Upper lobe of left lung (tissue), 6 donors: ENCODE measurements around the gene SLC35F3. TPM values are rescaled to one million over a fixed set of nuclear protein-coding genes. Genes with fewer than 3 reads are reported as not detected.
"Not testable (repeated sequence)": the region's sequence is repeated elsewhere in the genome, so short reads cannot be mapped to it uniquely, and the experiment has no call there.

Source experiments
- ATAC-seq, 2 donors: fragments of 200-7000 bp; cut with Tn5 transposase; one replicate each; pipeline ENCODE4 v1.9.1; 2022; ENCODE audit warnings: mild to moderate bottlenecking in 2 of 2, moderate library complexity in 2 of 2; ENCODE audit not compliant: low FRiP score in 2 of 2
- DNase-seq, 2 donors: peaks; one replicate each; pipeline ENCODE4 v3.0.0-alpha.2; 2019 to 2020
- H3K27ac ChIP-seq, 4 donors: fragments of 200-600 bp; sonication (generic); one replicate each; pipeline ENCODE4 v1.5.1; 2016 to 2019
- H3K27me3 ChIP-seq, 4 donors: fragments of 200-600 bp; sonication (generic); one replicate each; pipeline ENCODE4 v1.5.1; 2017 to 2019
- H3K36me3 ChIP-seq, 4 donors: fragments of 200-600 bp; sonication (generic); one replicate each; pipeline ENCODE4 v1.5.1; 2016 to 2019
- H3K4me1 ChIP-seq, 4 donors: fragments of 200-600 bp; sonication (generic); one replicate each; pipeline ENCODE4 v1.5.1; 2018 to 2019
- H3K4me3 ChIP-seq, 4 donors: fragments of 200-600 bp; sonication (generic); one replicate each; pipeline ENCODE4 v1.5.1; 2017 to 2019; ENCODE audit warnings: mild to moderate bottlenecking in 2 of 4, moderate library complexity in 1 of 4
- H3K9me3 ChIP-seq, 4 donors: fragments of 200-600 bp; sonication (generic); one replicate each; pipeline ENCODE4 v1.5.1; 2018 to 2019
- CTCF ChIP-seq, 6 experiments: fragments of 450-650 bp in 4 of 6; fragments of 200-600 bp in 2 of 6; sonication (generic) in 2 of 6; IDR thresholded peaks; one replicate each; pipeline ENCODE4 v1.5.1; 2016 to 2019; ENCODE audit warnings: antibody characterized with exemption in 6 of 6
- EP300 ChIP-seq, 4 donors: sonication (generic); formaldehyde crosslinking; IDR thresholded peaks; one replicate each; pipeline ENCODE4 v1.5.1; 2017; ENCODE audit warnings: antibody characterized with exemption in 4 of 4, control low read depth in 2 of 4
- POLR2A ChIP-seq, 4 donors: fragments of 450-650 bp; IDR thresholded peaks; one replicate each; pipeline ENCODE4 v1.5.1; 2016 to 2017; ENCODE audit warnings: antibody characterized with exemption in 4 of 4, mild to moderate bottlenecking in 2 of 4
- POLR2AphosphoS5 ChIP-seq, 2 donors: sonication (generic); formaldehyde crosslinking; IDR thresholded peaks; one replicate each; pipeline ENCODE4 v1.5.1; 2017; ENCODE audit warnings: antibody characterized with exemption in 2 of 2
- WGBS, 2 donors: methylation state at CpG; one replicate each; pipeline ENCODE4 v1.1.5; 2017 to 2018; 5-methylcytosine and 5-hydroxymethylcytosine counted together
- total RNA-seq, 6 donors: library from RNA; depleted of rRNA in 4 of 6; stranded (reverse); fragments of >200 nt in 4 of 6; gene quantifications; one replicate each; pipeline versions ENCODE4 v1.1.0 to v1.2.1, GENCODE V29; 2016 to 2021
- donor health status: DM: no; HTN: no; CAD: no; lungs with moderate emphysema.
- donor health status: DM: no; HTN: yes; CAD: no; lungs with severe emphysema.

SLC35F3 gene
- total RNA-seq, 6 donors from 2014 or later, result 0.30 to 1.7 (median 0.40) TPM; not detected in 1

GRCh38 chr1:234356615-234357269, 452.3 kb downstream of the SLC35F3 start:
- peak in 1 of 4 donors; percentile 51 for TF ChIP-seq POLR2A (IDR thresholded peaks at IDR 0.05)
- TF ChIP-seq POLR2AphosphoS5 (IDR thresholded peaks at IDR 0.05), result peak in 1 of 2 donors; percentile 32
- not testable (repeated sequence) for H3K4me1 ChIP-seq, H3K9me3 ChIP-seq, H3K27me3 ChIP-seq, H3K36me3 ChIP-seq
- peak in 1 of 2 donors; percentile 60 for ATAC-seq
- Histone ChIP-seq H3K27ac (peak overlapping the region in 1 of 4 donors; percentile 16), H3K4me3 (peak overlapping the region in 3 of 4 donors; percentile 31 to 46 (median 45))
- WGBS, 2 donors, result 48 to 67% methylated on average over 27 of the region's 35 CpGs
- peak; percentile 50 to 93 for DNase-seq

GRCh38 chr1:234357831-234358230, 453.4 kb downstream of the SLC35F3 start:
- H3K4me3 ChIP-seq, result no peak overlapping the region
- ATAC-seq (no peak), DNase-seq (no peak)
- no peaks in the 10 kb centered on the region for H3K9me3 ChIP-seq
- H3K27me3 ChIP-seq, result no peaks in the 10 kb centered on the region
- TF ChIP-seq POLR2A (IDR thresholded peaks at IDR 0.05) (no peak), EP300 (IDR thresholded peaks at IDR 0.05) (no peak), POLR2AphosphoS5 (IDR thresholded peaks at IDR 0.05) (no peak), CTCF (IDR thresholded peaks at IDR 0.05) (no peak)
- H3K4me1 ChIP-seq, result no peaks in the 10 kb centered on the region
- no peak overlapping the region for H3K27ac ChIP-seq
- H3K36me3 ChIP-seq, result no peaks in the 10 kb centered on the region

GRCh38 chr1:234361102-234361603, 456.7 kb downstream of the SLC35F3 start:
- H3K9me3 ChIP-seq, result no peaks in the 10 kb centered on the region
- no peak overlapping the region for H3K4me3 ChIP-seq
- DNase-seq (no peak), ATAC-seq (no peak)
- 74 to 87% methylated on average over 3 of the region's 3 CpGs for WGBS, 2 donors
- no peaks in the 10 kb centered on the region for H3K27me3 ChIP-seq
- no peak overlapping the region for H3K27ac ChIP-seq
- no peaks in the 10 kb centered on the region for H3K36me3 ChIP-seq
- TF ChIP-seq POLR2AphosphoS5 (IDR thresholded peaks at IDR 0.05), result no peak
- no peak for TF ChIP-seq CTCF (IDR thresholded peaks at IDR 0.05)
- no peak for TF ChIP-seq EP300 (IDR thresholded peaks at IDR 0.05)
- TF ChIP-seq POLR2A (IDR thresholded peaks at IDR 0.05), result no peak
- H3K4me1 ChIP-seq, result no peaks in the 10 kb centered on the region

- H3K9me3 ChIP-seq, result no peaks in the 10 kb centered on the region
- 84 to 86% methylated on average over 2 of the region's 2 CpGs for WGBS, 2 donors
- TF ChIP-seq POLR2AphosphoS5 (IDR thresholded peaks at IDR 0.05) (no peak), POLR2A (IDR thresholded peaks at IDR 0.05) (no peak), CTCF (IDR thresholded peaks at IDR 0.05) (no peak), EP300 (IDR thresholded peaks at IDR 0.05) (no peak)
- ATAC-seq (no peak), DNase-seq (no peak)
- H3K27ac ChIP-seq, result no peak overlapping the region
- H3K4me3 ChIP-seq, result no peak overlapping the region
- no peaks in the 10 kb centered on the region for H3K27me3 ChIP-seq
- H3K36me3 ChIP-seq, result no peaks in the 10 kb centered on the region
- no peaks in the 10 kb centered on the region for H3K4me1 ChIP-seq
Observed at GRCh38 chr1:234362558-234362957, 458.1 kb downstream of the SLC35F3 start.

GRCh38 chr1:234368320-234369032, 464.0 kb downstream of the SLC35F3 start:
- H3K4me1 ChIP-seq, result peaks cover 5 to 8% (median 7%) of the 10 kb centered on the region in 4 donors
- DNase-seq, result no peak
- no peaks in the 10 kb centered on the region for H3K9me3 ChIP-seq
- H3K27ac ChIP-seq, result no peak overlapping the region
- TF ChIP-seq POLR2A (IDR thresholded peaks at IDR 0.05), result no peak
- no peak for TF ChIP-seq POLR2AphosphoS5 (IDR thresholded peaks at IDR 0.05)
- no peak for TF ChIP-seq EP300 (IDR thresholded peaks at IDR 0.05)
- no peak for TF ChIP-seq CTCF (IDR thresholded peaks at IDR 0.05)
- H3K27me3 ChIP-seq, result no peaks in the 10 kb centered on the region
- H3K36me3 ChIP-seq, result no peaks in the 10 kb centered on the region
- no peak for ATAC-seq
- no peak overlapping the region for H3K4me3 ChIP-seq
- 76 to 78% methylated on average over 12 of the region's 12 CpGs for WGBS, 2 donors
